Gastrocnemius medialis (tissue), 4 donors: ENCODE measurements around the gene MTM1. TPM values are rescaled to one million over a fixed set of nuclear protein-coding genes. Genes with fewer than 3 reads are reported as not detected.

Experiments
- ATAC-seq, 2 donors: fragments of 150-250 bp; one replicate each; pipeline ENCODE4 v1.9.1; 2016
- DNase-seq, 2 donors: peaks; one replicate each; pipeline ENCODE4 v3.0.0-alpha.2; 2019
- H3K27ac ChIP-seq, 4 donors: fragments of 200-600 bp; sonication (generic); 1 replicate in 1 of 4; 2 replicates in 3 of 4; pipeline ENCODE4 v1.5.1; 2016 to 2018; ENCODE audit warnings: mild to moderate bottlenecking in 2 of 4, moderate library complexity in 1 of 4
- H3K27me3 ChIP-seq, 3 donors: fragments of 200-600 bp; sonication (generic) in 2 of 3; 1 replicate in 1 of 3; 2 replicates in 2 of 3; pipeline versions ENCODE4 v1.5.1 to v1.6.0; 2016 to 2019; ENCODE audit warnings: mild to moderate bottlenecking in 1 of 3, moderate library complexity in 1 of 3
- H3K36me3 ChIP-seq, 2 donors: fragments of 200-600 bp; sonication (generic) in 1 of 2; one replicate each; pipeline ENCODE4 v1.5.1; 2017 to 2018
- H3K4me1 ChIP-seq, 2 donors: fragments of 200-600 bp; sonication (generic) in 1 of 2; one replicate each; pipeline ENCODE4 v1.5.1; 2016 to 2017; ENCODE audit warnings: mild to moderate bottlenecking in 2 of 2
- H3K4me3 ChIP-seq, 4 donors: fragments of 200-600 bp; sonication (generic) in 3 of 4; 1 replicate in 1 of 4; 2 replicates in 3 of 4; pipeline ENCODE4 v1.5.1; 2016 to 2019; ENCODE audit warnings: mild to moderate bottlenecking in 2 of 4
- H3K9me3 ChIP-seq, 3 donors: fragments of 200-600 bp; sonication (generic) in 2 of 3; 1 replicate in 1 of 3; 2 replicates in 2 of 3; pipeline ENCODE4 v1.5.1; 2016 to 2019
- CTCF ChIP-seq, 5 experiments: fragments of 450-650 bp in 3 of 5; fragments of 200-600 bp in 2 of 5; sonication (generic) in 2 of 5; IDR thresholded peaks in 4 of 5; conservative IDR thresholded peaks in 1 of 5; 1 replicate in 4 of 5; 2 replicates in 1 of 5; pipeline ENCODE4 v1.5.1; 2016 to 2019; ENCODE audit warnings: antibody characterized with exemption in 5 of 5, mild to moderate bottlenecking in 3 of 5, moderate library complexity in 3 of 5
- POLR2A ChIP-seq, 2 donors: fragments of 450-650 bp; IDR thresholded peaks; one replicate each; pipeline ENCODE4 v1.6.1; 2017; ENCODE audit warnings: antibody characterized with exemption in 2 of 2, mild to moderate bottlenecking in 2 of 2, moderate library complexity in 2 of 2
- in situ Hi-C, 4 donors: fragments of 200-750 bp; cut with MboI; loops; one replicate each; pipeline versions ENCODE4 v1.15.0 to v1.8.0; 2017; ENCODE audit warnings: low sequenced_read_pairs in 4 of 4
- intact Hi-C: fragments of 100-400 bp; cut with DNase I; formaldehyde crosslinking; loops from one replicate; pipeline ENCODE4 v1.15.1; 2023; ENCODE audit warnings: low total_unique reads
- total RNA-seq, 4 donors: library from RNA; depleted of rRNA; stranded (reverse); fragments of >200 nt; gene quantifications; one replicate each; pipeline versions ENCODE4 v1.1.0 to v1.2.3, GENCODE V29; 2016

The MTM1 gene
- total RNA-seq, 4 donors from 2014 or later: 6.3 to 18.1 (median 11.5) TPM

- TF ChIP-seq CTCF (IDR thresholded peaks at IDR 0.05 in 4 of 5, conservative IDR thresholded peaks at IDR 0.05 in 1 of 5): no peak
- no peak for TF ChIP-seq POLR2A (IDR thresholded peaks at IDR 0.05)
- Histone ChIP-seq H3K4me3 (no peak overlapping the region), H3K27me3 (no peaks in the 10 kb centered on the region), H3K9me3 (no peaks in the 10 kb centered on the region), H3K4me1 (no peaks in the 10 kb centered on the region), H3K27ac (no peak overlapping the region), H3K36me3 (peaks cover 0 to 5% of the 10 kb centered on the region in 2 donors)
- in situ Hi-C loops (no loop called here), intact Hi-C loops (no loop called here)
- ATAC-seq: no peak
- DNase-seq: no peak
Measured at GRCh38 chrX:150616863-150617198, 48.4 kb downstream of the MTM1 start.

GRCh38 chrX:150621652-150622051 lies 53.2 kb downstream of the MTM1 start:
- TF ChIP-seq CTCF (IDR thresholded peaks at IDR 0.05 in 4 of 5, conservative IDR thresholded peaks at IDR 0.05 in 1 of 5) (no peak), POLR2A (IDR thresholded peaks at IDR 0.05) (no peak)

GRCh38 chrX:150623583-150623982 lies 55.2 kb downstream of the MTM1 start:
- H3K4me3 ChIP-seq: no peak overlapping the region
- intact Hi-C loops: no loop called here

More at GRCh38 chrX:150621652-150622051, 53.2 kb downstream of the MTM1 start:
- in situ Hi-C loops: no loop called here
- Histone ChIP-seq H3K4me1 (no peaks in the 10 kb centered on the region), H3K9me3 (no peaks in the 10 kb centered on the region), H3K27ac (no peak overlapping the region), H3K36me3 (peaks cover 0 to 5% of the 10 kb centered on the region in 2 donors), H3K4me3 (no peak overlapping the region), H3K27me3 (no peaks in the 10 kb centered on the region)
- no peak for ATAC-seq
- intact Hi-C loops: no loop called here
- no peak for DNase-seq

GRCh38 chrX:150625097-150625496 lies 56.7 kb downstream of the MTM1 start:
- H3K4me3 ChIP-seq: no peak overlapping the region
- TF ChIP-seq POLR2A (IDR thresholded peaks at IDR 0.05): no peak
- no peak for TF ChIP-seq CTCF (IDR thresholded peaks at IDR 0.05 in 4 of 5, conservative IDR thresholded peaks at IDR 0.05 in 1 of 5)
- no peak for DNase-seq
- intact Hi-C loops: no loop called here
- no peaks in the 10 kb centered on the region for H3K9me3 ChIP-seq
- H3K27ac ChIP-seq: no peak overlapping the region
- no peaks in the 10 kb centered on the region for H3K4me1 ChIP-seq
- H3K36me3 ChIP-seq: no peaks in the 10 kb centered on the region
- no peak for ATAC-seq
- in situ Hi-C loops: no loop called here
- no peaks in the 10 kb centered on the region for H3K27me3 ChIP-seq

More at GRCh38 chrX:150623583-150623982, 55.2 kb downstream of the MTM1 start:
- DNase-seq: no peak
- TF ChIP-seq POLR2A (IDR thresholded peaks at IDR 0.05): no peak
- TF ChIP-seq CTCF (IDR thresholded peaks at IDR 0.05 in 4 of 5, conservative IDR thresholded peaks at IDR 0.05 in 1 of 5): no peak
- in situ Hi-C loops: no loop called here
- no peaks in the 10 kb centered on the region for H3K4me1 ChIP-seq
- H3K36me3 ChIP-seq: peaks cover 0 to 5% of the 10 kb centered on the region in 2 donors
- H3K27me3 ChIP-seq: no peaks in the 10 kb centered on the region
- ATAC-seq: no peak
- H3K9me3 ChIP-seq: no peaks in the 10 kb centered on the region
- H3K27ac ChIP-seq: no peak overlapping the region

- TF ChIP-seq CTCF (IDR thresholded peaks at IDR 0.05 in 4 of 5, conservative IDR thresholded peaks at IDR 0.05 in 1 of 5) (no peak), POLR2A (IDR thresholded peaks at IDR 0.05) (no peak)
- Histone ChIP-seq H3K36me3 (peaks cover 0 to 2% of the 10 kb centered on the region in 2 donors), H3K4me3 (no peak overlapping the region), H3K27me3 (no peaks in the 10 kb centered on the region), H3K9me3 (no peaks in the 10 kb centered on the region), H3K27ac (no peak overlapping the region), H3K4me1 (no peaks in the 10 kb centered on the region)
- in situ Hi-C loops: no loop called here
- intact Hi-C loops: no loop called here
- no peak for DNase-seq
- ATAC-seq: no peak
Measured at GRCh38 chrX:150625875-150626274, 57.5 kb downstream of the MTM1 start.
